Retinal pigment epithelial cell (primary cell): Measurements from ENCODE around the gene WWOX.

Experiments
- DNase-seq: peaks from one replicate; pipeline ENCODE4 v3.0.0-alpha.2; 2010; ENCODE audit warnings: low read depth
- H3K4me3 ChIP-seq: 2 replicates; pipeline ENCODE4 v1.5.1; 2011; ENCODE audit warnings: mild to moderate bottlenecking, low read length, control low read depth, moderate library complexity
- TF ChIP-seq, protein P1 (sequence below): conservative IDR thresholded peaks from 2 replicates; pipeline ENCODE4 v1.5.1; 2011; ENCODE audit warnings: low read depth, low read length, control low read depth, inconsistent platforms

Gene WWOX

DNA sequence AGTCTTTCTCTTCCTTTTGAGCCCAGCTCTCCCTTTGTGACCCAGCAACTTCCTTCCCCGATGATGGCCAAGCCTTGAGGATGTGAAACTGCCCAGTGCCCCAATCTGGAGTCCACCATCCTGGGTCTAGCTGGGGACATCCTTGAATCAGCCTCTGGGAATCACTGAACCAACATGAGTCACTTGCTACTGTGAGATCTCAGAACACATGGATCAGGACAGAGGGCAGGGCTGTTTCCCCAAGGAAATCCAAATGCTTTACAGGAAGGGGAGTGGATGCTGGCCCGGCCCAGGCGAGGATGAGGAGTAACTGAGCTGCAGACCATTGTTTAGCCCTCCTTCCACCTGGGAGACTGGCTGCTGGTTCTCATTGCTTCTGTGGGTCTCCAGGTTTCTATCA, 547.6 kb downstream of the WWOX start:
- no peak for DNase-seq
- no peak overlapping the region for H3K4me3 ChIP-seq
- TF ChIP-seq, protein P1, sequence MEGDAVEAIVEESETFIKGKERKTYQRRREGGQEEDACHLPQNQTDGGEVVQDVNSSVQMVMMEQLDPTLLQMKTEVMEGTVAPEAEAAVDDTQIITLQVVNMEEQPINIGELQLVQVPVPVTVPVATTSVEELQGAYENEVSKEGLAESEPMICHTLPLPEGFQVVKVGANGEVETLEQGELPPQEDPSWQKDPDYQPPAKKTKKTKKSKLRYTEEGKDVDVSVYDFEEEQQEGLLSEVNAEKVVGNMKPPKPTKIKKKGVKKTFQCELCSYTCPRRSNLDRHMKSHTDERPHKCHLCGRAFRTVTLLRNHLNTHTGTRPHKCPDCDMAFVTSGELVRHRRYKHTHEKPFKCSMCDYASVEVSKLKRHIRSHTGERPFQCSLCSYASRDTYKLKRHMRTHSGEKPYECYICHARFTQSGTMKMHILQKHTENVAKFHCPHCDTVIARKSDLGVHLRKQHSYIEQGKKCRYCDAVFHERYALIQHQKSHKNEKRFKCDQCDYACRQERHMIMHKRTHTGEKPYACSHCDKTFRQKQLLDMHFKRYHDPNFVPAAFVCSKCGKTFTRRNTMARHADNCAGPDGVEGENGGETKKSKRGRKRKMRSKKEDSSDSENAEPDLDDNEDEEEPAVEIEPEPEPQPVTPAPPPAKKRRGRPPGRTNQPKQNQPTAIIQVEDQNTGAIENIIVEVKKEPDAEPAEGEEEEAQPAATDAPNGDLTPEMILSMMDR: no peak

GRCh38 chr16:78647491-78647890, 548.0 kb downstream of the WWOX start:
- no peak overlapping the region for H3K4me3 ChIP-seq
- DNase-seq: no peak
- TF ChIP-seq, protein P1: no peak

DNA sequence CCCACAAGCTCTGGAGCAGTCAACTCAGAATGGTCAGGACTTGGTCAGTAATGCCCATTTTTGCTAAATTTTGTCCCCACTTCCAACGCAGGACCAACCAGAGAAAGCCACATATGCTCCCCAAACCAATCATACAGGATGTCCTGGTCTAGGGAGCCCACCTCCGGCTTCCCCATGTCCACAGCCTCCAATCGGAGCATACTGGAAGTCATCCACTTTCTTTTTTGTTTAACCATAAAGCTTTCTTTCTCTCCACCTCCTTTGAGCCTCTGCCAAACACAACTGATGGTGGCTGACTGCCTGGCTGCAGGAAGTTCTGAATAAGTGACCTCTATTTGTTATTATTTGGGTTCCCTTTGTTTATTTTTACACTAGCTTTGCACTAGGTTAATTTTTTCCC, 549.1 kb downstream of the WWOX start:
- H3K4me3 ChIP-seq: no peak overlapping the region
- DNase-seq: no peak
- TF ChIP-seq, protein P1: no peak

- TF ChIP-seq, protein P1: no peak
- no peak overlapping the region for H3K4me3 ChIP-seq
- DNase-seq: no peak
Observed at GRCh38 chr16:78650339-78651074, 551.1 kb downstream of the WWOX start.

- TF ChIP-seq, protein P1: no peak
- DNase-seq: no peak
- H3K4me3 ChIP-seq: no peak overlapping the region
Observed at GRCh38 chr16:78654929-78655328, 555.5 kb downstream of the WWOX start.

GRCh38 chr16:78655331-78656113, 556.1 kb downstream of the WWOX start:
- no peak overlapping the region for H3K4me3 ChIP-seq
- TF ChIP-seq, protein P1: no peak
- no peak for DNase-seq
